SK-MEL-5 (cell line): ENCODE measurements around the gene PDLIM7. TPM values are rescaled to one million over a fixed set of nuclear protein-coding genes. Genes with fewer than 3 reads are reported as not detected.

Source experiments
- total RNA-seq: library from RNA; depleted of rRNA; stranded (reverse); fragments of >200 nt; shearing (Covaris generic); gene quantifications from 2 replicates; pipeline ENCODE4 v1.2.3, GENCODE V29; 2014; rRNA removed

PDLIM7 gene
- total RNA-seq, 1 experiment from 2014 or later = 15.8 TPM

Other genes starting within 250 kb of the PDLIM7 start
- 11.0 and 14.9 TPM in 2 replicates for gene RAB24, start 193.9 kb downstream of the PDLIM7 start, total RNA-seq
- gene PRELID1, start 193.8 kb downstream of the PDLIM7 start, total RNA-seq = 219 and 221 TPM in 2 replicates
- 1.9 and 3.6 TPM in 2 replicates for gene MXD3, start 185.7 kb downstream of the PDLIM7 start, total RNA-seq
- 273 and 299 TPM in 2 replicates for gene LMAN2, start 145.9 kb downstream of the PDLIM7 start, total RNA-seq
- 12.3 and 15.7 TPM in 2 replicates for gene RGS14, start 139.7 kb downstream of the PDLIM7 start, total RNA-seq
- gene SLC34A1, start 113.2 kb downstream of the PDLIM7 start, total RNA-seq = 0.16 and 0.19 TPM in 2 replicates
- gene PFN3, start 96.9 kb downstream of the PDLIM7 start, total RNA-seq = not detected in 2 replicates
- gene F12, start 88.0 kb downstream of the PDLIM7 start, total RNA-seq = 6.0 and 8.2 TPM in 2 replicates
- 18.9 and 19.4 TPM in 2 replicates for gene GRK6, start 70.9 kb downstream of the PDLIM7 start, total RNA-seq
- 34.4 and 38.8 TPM in 2 replicates for gene PRR7, start 50.8 kb downstream of the PDLIM7 start, total RNA-seq
- gene DBN1, start 24.0 kb downstream of the PDLIM7 start, total RNA-seq = 41.6 and 49.0 TPM in 2 replicates
- 0.98 and 2.0 TPM in 2 replicates for gene DOK3, start 12.2 kb upstream of the PDLIM7 start, total RNA-seq
- 131 and 145 TPM in 2 replicates for gene DDX41, start 19.4 kb upstream of the PDLIM7 start, total RNA-seq
- gene FAM193B, start 57.0 kb upstream of the PDLIM7 start, total RNA-seq = 10.0 and 11.4 TPM in 2 replicates
- 74.5 and 80.1 TPM in 2 replicates for gene TMED9, start 94.6 kb upstream of the PDLIM7 start, total RNA-seq
- gene B4GALT7, start 102.5 kb upstream of the PDLIM7 start, total RNA-seq = 33.0 and 33.8 TPM in 2 replicates